22Rv1 (cell line): ENCODE results near the gene ZFP62.
"Not testable (repeated sequence)": the region's sequence is repeated elsewhere in the genome, so short reads cannot be mapped to it uniquely, and the experiment has no call there.

Experiments used
- ZFX ChIP-seq: fragments of 450-650 bp; IDR thresholded peaks from 2 replicates; pipeline ENCODE4 v1.6.1; 2017; ENCODE audit warnings: antibody characterized with exemption, borderline replicate concordance
- TF ChIP-seq, protein P1 (sequence below): fragments of 450-650 bp; IDR thresholded peaks from 2 replicates; pipeline ENCODE4 v1.5.1; 2017; ENCODE audit warnings: mild to moderate bottlenecking

DNA sequence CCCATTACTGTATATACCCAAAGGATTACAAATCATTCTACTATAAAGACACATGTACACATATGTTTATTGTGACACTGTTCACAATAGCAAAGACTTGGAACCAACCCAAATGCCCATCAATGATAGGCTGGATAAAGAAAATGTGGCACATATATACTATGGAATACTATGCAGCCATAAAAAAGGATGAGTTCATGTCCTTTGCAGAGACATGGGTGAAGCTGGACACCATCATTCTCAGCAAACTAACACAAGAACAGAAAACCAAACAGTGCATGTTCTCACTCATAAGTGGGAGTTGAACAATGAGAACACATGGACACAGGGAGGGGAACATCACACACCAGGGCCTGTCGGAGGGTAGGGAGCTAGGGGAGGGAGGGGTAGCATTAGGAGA, 34.3 kb upstream of the ZFP62 start:
- TF ChIP-seq, protein P1, sequence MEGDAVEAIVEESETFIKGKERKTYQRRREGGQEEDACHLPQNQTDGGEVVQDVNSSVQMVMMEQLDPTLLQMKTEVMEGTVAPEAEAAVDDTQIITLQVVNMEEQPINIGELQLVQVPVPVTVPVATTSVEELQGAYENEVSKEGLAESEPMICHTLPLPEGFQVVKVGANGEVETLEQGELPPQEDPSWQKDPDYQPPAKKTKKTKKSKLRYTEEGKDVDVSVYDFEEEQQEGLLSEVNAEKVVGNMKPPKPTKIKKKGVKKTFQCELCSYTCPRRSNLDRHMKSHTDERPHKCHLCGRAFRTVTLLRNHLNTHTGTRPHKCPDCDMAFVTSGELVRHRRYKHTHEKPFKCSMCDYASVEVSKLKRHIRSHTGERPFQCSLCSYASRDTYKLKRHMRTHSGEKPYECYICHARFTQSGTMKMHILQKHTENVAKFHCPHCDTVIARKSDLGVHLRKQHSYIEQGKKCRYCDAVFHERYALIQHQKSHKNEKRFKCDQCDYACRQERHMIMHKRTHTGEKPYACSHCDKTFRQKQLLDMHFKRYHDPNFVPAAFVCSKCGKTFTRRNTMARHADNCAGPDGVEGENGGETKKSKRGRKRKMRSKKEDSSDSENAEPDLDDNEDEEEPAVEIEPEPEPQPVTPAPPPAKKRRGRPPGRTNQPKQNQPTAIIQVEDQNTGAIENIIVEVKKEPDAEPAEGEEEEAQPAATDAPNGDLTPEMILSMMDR, result not testable (repeated sequence)
- not testable (repeated sequence) for TF ChIP-seq ZFX
